ENCODE measurements around the gene PMVK.

DNA sequence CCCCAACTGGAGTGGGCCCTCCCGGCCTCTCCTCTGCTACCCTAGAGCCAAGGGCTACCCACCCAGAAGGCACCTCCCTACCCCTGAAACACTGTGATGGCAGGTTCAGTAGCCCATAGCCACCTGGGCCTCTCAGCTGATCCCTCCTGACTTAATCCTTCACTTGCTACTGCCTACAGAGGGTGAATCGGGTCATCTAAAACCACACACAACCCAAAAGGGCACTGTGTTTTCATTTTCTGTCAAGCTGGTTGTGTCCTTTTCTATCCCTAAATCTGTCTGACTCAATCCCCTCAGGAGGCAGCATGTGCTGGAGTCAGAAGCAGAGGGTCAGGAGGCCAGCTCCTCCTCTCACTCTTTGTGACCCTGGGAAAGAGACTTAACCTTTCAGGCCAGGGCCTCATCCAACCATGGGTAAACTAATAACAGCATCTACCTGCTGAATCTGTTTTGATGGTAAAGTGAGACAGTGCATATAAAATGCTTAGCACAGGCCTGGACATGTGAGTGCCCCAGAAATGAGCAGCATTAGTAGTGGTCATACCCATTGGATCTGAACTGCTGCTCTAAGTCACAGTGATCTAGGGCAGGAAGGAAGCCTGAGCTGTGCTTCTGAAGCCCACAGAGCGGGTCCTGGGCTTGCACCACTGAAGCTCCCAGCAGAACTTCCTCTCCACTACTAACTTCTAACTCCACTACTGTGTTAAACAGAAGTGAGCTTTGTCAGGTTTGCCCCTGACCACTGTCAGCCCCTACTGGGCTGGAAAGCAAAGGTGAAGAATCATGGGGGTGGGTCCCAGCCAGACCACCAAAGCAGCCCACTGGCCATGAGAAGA lies 11.0 kb downstream of the PMVK start:
- TF ChIP-seq POLR2AphosphoS5 (IDR thresholded peaks at IDR 0.05; ENCODE audit: low read depth, low read length) (no peak), POLR2A (IDR thresholded peaks at IDR 0.05; ENCODE audit: low read depth, low read length) (no peak), TAF1 (IDR thresholded peaks at IDR 0.05; ENCODE audit: low read depth, low read length) (no peak), POU2F2 (IDR thresholded peaks at IDR 0.05; ENCODE audit: low read depth, low read length) (no peak), SPI1 (IDR thresholded peaks at IDR 0.05; ENCODE audit: low read depth, low read length) (no peak)

All from GM12891 (cell line).